ENCODE measurements around the gene HAT1. TPM values are rescaled to one million over a fixed set of nuclear protein-coding genes. Genes with fewer than 3 reads are reported as not detected.

The HAT1 gene
- total RNA-seq, 1 donor = 31.1 TPM

- H3K79me2 ChIP-seq (ENCODE audit: insufficient read depth, low read length) = peaks cover 7% of the 10 kb centered on the region
- H3K4me3 ChIP-seq (ENCODE audit: insufficient read depth, low read length) = no peak overlapping the region
- H3K36me3 ChIP-seq (ENCODE audit: insufficient read depth, low read length) = no peaks in the 10 kb centered on the region
- H3K4me2 ChIP-seq (ENCODE audit: insufficient read depth, low read length) = no peak overlapping the region
- no peak for TF ChIP-seq CTCF (IDR thresholded peaks at IDR 0.05; ENCODE audit: extremely low read depth, low read depth, low read length)
- peaks cover 3% of the 10 kb centered on the region for H4K20me1 ChIP-seq (ENCODE audit: insufficient read depth, low read length)
- H3K27ac ChIP-seq (ENCODE audit: low read depth, low read length) = no peak overlapping the region
- no peaks in the 10 kb centered on the region for H3K27me3 ChIP-seq (ENCODE audit: insufficient read depth, low read length)
- H3K9me3 ChIP-seq (ENCODE audit: low read depth, low read length) = no peaks in the 10 kb centered on the region
- peaks cover 14% of the 10 kb centered on the region for H3K4me1 ChIP-seq (ENCODE audit: insufficient read depth, low read length)
- H2AFZ ChIP-seq (ENCODE audit: low read length) = no peak overlapping the region
- no peak for DNase-seq (ENCODE audit: insufficient read length, low spot score, missing footprints)
Observed at GRCh38 chr2:171883275-171883893, 38.9 kb upstream of the HAT1 start.

- Histone ChIP-seq H3K4me2 (ENCODE audit: insufficient read depth, low read length) (no peak overlapping the region), H3K27ac (ENCODE audit: low read depth, low read length) (no peak overlapping the region), H3K79me2 (ENCODE audit: insufficient read depth, low read length) (peaks cover 21% of the 10 kb centered on the region), H3K27me3 (ENCODE audit: insufficient read depth, low read length) (no peaks in the 10 kb centered on the region), H3K36me3 (ENCODE audit: insufficient read depth, low read length) (no peaks in the 10 kb centered on the region), H2AFZ (ENCODE audit: low read length) (no peak overlapping the region), H3K4me1 (ENCODE audit: insufficient read depth, low read length) (peaks cover 13% of the 10 kb centered on the region), H3K4me3 (ENCODE audit: insufficient read depth, low read length) (no peak overlapping the region), H4K20me1 (ENCODE audit: insufficient read depth, low read length) (no peaks in the 10 kb centered on the region), H3K9me3 (ENCODE audit: low read depth, low read length) (no peaks in the 10 kb centered on the region)
- no peak for DNase-seq (ENCODE audit: insufficient read length, low spot score, missing footprints)
- no peak for TF ChIP-seq CTCF (IDR thresholded peaks at IDR 0.05; ENCODE audit: extremely low read depth, low read depth, low read length)
Observed at GRCh38 chr2:171889333-171889732, 32.9 kb upstream of the HAT1 start.

DNA sequence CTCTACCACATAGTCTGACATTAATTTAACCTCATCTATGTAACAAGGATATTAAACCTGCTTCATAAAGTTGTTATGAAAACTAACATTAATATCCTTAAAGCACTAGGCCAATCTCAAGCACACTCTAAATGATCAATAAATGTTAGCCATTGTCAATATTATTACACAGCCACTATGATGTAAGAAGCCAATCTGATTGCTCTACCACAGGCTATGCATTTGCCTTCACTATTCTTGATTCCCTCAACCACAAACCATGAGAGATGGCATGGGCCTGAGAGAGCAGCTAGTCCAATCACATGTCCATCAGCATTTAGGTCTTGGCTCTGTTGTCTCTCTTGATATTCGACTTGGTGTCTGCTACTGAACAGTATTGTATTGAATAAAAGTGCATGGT, 32.5 kb upstream of the HAT1 start:
- H3K4me3 ChIP-seq (ENCODE audit: insufficient read depth, low read length) = no peak overlapping the region
- peaks cover 17% of the 10 kb centered on the region for H3K4me1 ChIP-seq (ENCODE audit: insufficient read depth, low read length)
- peaks cover 21% of the 10 kb centered on the region for H3K79me2 ChIP-seq (ENCODE audit: insufficient read depth, low read length)
- H2AFZ ChIP-seq (ENCODE audit: low read length) = no peak overlapping the region
- H3K36me3 ChIP-seq (ENCODE audit: insufficient read depth, low read length) = no peaks in the 10 kb centered on the region
- no peak for TF ChIP-seq CTCF (IDR thresholded peaks at IDR 0.05; ENCODE audit: extremely low read depth, low read depth, low read length)
- H3K27ac ChIP-seq (ENCODE audit: low read depth, low read length) = no peak overlapping the region
- no peaks in the 10 kb centered on the region for H3K27me3 ChIP-seq (ENCODE audit: insufficient read depth, low read length)
- no peaks in the 10 kb centered on the region for H4K20me1 ChIP-seq (ENCODE audit: insufficient read depth, low read length)
- H3K4me2 ChIP-seq (ENCODE audit: insufficient read depth, low read length) = no peak overlapping the region
- H3K9me3 ChIP-seq (ENCODE audit: low read depth, low read length) = no peaks in the 10 kb centered on the region
- no peak for DNase-seq (ENCODE audit: insufficient read length, low spot score, missing footprints)

- H3K9me3 ChIP-seq (ENCODE audit: low read depth, low read length) = no peaks in the 10 kb centered on the region
- H3K4me2 ChIP-seq (ENCODE audit: insufficient read depth, low read length) = peak overlapping the region; percentile 87
- H3K27ac ChIP-seq (ENCODE audit: low read depth, low read length) = no peak overlapping the region
- TF ChIP-seq CTCF (IDR thresholded peaks at IDR 0.05; ENCODE audit: extremely low read depth, low read depth, low read length) = no peak
- peak overlapping the region; percentile 98 for H2AFZ ChIP-seq (ENCODE audit: low read length)
- no peaks in the 10 kb centered on the region for H3K27me3 ChIP-seq (ENCODE audit: insufficient read depth, low read length)
- no peaks in the 10 kb centered on the region for H3K36me3 ChIP-seq (ENCODE audit: insufficient read depth, low read length)
- no peak for DNase-seq (ENCODE audit: insufficient read length, low spot score, missing footprints)
- peak overlapping the region; percentile 95 for H3K4me3 ChIP-seq (ENCODE audit: insufficient read depth, low read length)
- H3K4me1 ChIP-seq (ENCODE audit: insufficient read depth, low read length) = peaks cover 19% of the 10 kb centered on the region
- peaks cover 21% of the 10 kb centered on the region for H3K79me2 ChIP-seq (ENCODE audit: insufficient read depth, low read length)
- no peaks in the 10 kb centered on the region for H4K20me1 ChIP-seq (ENCODE audit: insufficient read depth, low read length)
Observed at GRCh38 chr2:171893196-171893823, 29.0 kb upstream of the HAT1 start.
